Measurements from ENCODE around the gene MPIG6B. TPM values are rescaled to one million over a fixed set of nuclear protein-coding genes. Genes with fewer than 3 reads are reported as not detected.

The MPIG6B gene
- total and polyA plus RNA-seq, 7 donors: 0.04 to 0.37 (median 0.15) TPM; not detected in 2

DNA sequence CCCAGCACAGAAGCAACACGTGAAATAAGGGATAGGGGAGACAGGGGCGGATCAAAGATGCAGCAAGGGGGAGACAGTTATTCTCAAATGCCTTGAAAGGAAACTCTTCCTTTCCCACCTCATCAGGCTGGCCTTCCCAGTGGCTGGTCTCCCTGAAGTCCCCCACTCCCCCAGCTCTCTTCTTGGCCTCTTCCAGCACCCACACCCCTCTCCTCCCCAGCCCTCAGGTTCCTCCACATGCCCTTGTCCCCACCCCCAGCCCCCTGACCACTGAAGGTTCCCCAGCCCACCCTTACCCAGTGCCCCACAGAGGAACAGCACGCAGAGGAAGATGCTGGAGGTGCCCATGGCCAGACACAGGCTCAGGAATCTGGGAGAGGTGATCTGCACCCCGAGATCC lies 9.7 kb upstream of the MPIG6B start:
- Histone ChIP-seq H3K36me3 (ENCODE audit: insufficient read depth in 1 of 2, low read depth in 1 of 2) (no peaks in the 10 kb centered on the region), H3K9me3 (no peaks in the 10 kb centered on the region), H3K27me3 (ENCODE audit: insufficient read depth in 3 of 3, low read length in 2 of 3) (no peaks in the 10 kb centered on the region), H3K4me1 (no peaks in the 10 kb centered on the region), H3K27ac (no peak overlapping the region), H3K4me3 (no peak overlapping the region)
- TF ChIP-seq, protein P1, sequence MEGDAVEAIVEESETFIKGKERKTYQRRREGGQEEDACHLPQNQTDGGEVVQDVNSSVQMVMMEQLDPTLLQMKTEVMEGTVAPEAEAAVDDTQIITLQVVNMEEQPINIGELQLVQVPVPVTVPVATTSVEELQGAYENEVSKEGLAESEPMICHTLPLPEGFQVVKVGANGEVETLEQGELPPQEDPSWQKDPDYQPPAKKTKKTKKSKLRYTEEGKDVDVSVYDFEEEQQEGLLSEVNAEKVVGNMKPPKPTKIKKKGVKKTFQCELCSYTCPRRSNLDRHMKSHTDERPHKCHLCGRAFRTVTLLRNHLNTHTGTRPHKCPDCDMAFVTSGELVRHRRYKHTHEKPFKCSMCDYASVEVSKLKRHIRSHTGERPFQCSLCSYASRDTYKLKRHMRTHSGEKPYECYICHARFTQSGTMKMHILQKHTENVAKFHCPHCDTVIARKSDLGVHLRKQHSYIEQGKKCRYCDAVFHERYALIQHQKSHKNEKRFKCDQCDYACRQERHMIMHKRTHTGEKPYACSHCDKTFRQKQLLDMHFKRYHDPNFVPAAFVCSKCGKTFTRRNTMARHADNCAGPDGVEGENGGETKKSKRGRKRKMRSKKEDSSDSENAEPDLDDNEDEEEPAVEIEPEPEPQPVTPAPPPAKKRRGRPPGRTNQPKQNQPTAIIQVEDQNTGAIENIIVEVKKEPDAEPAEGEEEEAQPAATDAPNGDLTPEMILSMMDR (IDR thresholded peaks at IDR 0.05): no peak
- WGBS, 3 donors: 76 to 87% (median 81%) methylated on average over 4 of the region's 4 CpGs
- ATAC-seq (no peak), DNase-seq (no peak)
- intact Hi-C loops (cut with DNase I): no loop called here

DNA sequence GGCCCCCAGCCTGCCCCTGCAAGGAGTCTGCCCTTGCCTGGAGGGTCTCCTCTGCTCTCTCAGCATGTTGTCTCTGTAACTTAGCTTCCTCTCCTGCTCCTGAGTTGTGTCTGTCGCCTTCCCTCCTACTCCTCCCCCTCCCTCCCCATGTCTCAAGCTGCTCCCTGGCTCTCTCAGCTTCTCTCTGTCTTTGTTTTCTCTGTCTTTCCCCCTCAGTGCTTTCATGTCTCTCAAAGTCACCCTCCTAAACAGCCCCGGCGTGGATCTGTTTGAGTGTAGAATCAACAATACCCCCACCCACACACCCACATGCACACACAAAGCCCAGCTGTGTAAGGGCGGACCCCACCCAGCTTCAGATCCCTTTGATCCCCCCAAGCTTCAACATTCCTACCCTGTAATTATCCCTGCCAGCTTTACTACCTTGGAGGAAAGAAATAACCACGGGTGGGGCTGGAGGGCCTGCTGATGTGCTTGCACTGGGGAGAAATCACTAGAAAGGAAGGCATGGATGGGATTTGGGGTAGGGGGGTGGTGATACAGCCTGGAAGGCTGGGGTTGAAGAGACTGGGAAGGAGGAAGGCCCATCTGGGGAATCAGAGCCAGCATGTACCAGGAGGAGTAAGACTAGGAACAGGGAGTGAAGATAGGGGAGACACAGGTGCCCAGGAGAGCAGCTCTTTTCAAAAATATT lies 9.0 kb upstream of the MPIG6B start:
- 64 to 73% (median 65%) methylated on average over 5 of the region's 5 CpGs for WGBS, 3 donors
- intact Hi-C loops (cut with DNase I): no loop called here
- no peak for DNase-seq

GRCh38 chr6:31715022-31715958 lies 7.9 kb upstream of the MPIG6B start, which contains the start of gene LY6G6D:
Gene LY6G6D (plus strand): TSS chr6:31715348. CDS start chr6:31715356, 8 bp downstream.
- no peak within 1 kb of the TSS for H3K4me3 ChIP-seq
- ATAC-seq: no peak
- WGBS, 3 donors: 38 to 60% (median 43%) methylated on average over 14 to 16 of the region's 16 CpGs
- H3K27ac ChIP-seq: no peak within 1 kb of the TSS
- H3K4me1 ChIP-seq: no peaks in the 10 kb centered on the region
- H3K9me3 ChIP-seq: no peaks in the 10 kb centered on the region
- no peaks in the 10 kb centered on the region for H3K27me3 ChIP-seq (ENCODE audit: insufficient read depth in 3 of 3, low read length in 2 of 3)
- TF ChIP-seq, protein P1 (IDR thresholded peaks at IDR 0.05): no peak
- no peak for DNase-seq
- intact Hi-C loops (cut with DNase I): no loop called here
- no peaks in the 10 kb centered on the region for H3K36me3 ChIP-seq (ENCODE audit: insufficient read depth in 1 of 2, low read depth in 1 of 2)

More for the DNA sequence above, 9.0 kb upstream of the MPIG6B start:
- Histone ChIP-seq H3K4me1 (no peaks in the 10 kb centered on the region), H3K36me3 (ENCODE audit: insufficient read depth in 1 of 2, low read depth in 1 of 2) (no peaks in the 10 kb centered on the region), H3K9me3 (no peaks in the 10 kb centered on the region), H3K27me3 (ENCODE audit: insufficient read depth in 3 of 3, low read length in 2 of 3) (no peaks in the 10 kb centered on the region), H3K4me3 (no peak overlapping the region), H3K27ac (no peak overlapping the region)
- no peak for ATAC-seq
- TF ChIP-seq, protein P1 (IDR thresholded peaks at IDR 0.05): no peak

- TF ChIP-seq, protein P1 (IDR thresholded peaks at IDR 0.05): no peak
- ATAC-seq (no peak), DNase-seq (no peak)
- WGBS, 3 donors: 73 to 83% (median 74%) methylated on average over 10 of the region's 10 CpGs
- H3K9me3 ChIP-seq: no peaks in the 10 kb centered on the region
- H3K36me3 ChIP-seq (ENCODE audit: insufficient read depth in 1 of 2, low read depth in 1 of 2): no peaks in the 10 kb centered on the region
- H3K4me3 ChIP-seq: no peak overlapping the region
- H3K4me1 ChIP-seq: no peaks in the 10 kb centered on the region
- no peak overlapping the region for H3K27ac ChIP-seq
- H3K27me3 ChIP-seq (ENCODE audit: insufficient read depth in 3 of 3, low read length in 2 of 3): no peaks in the 10 kb centered on the region
- intact Hi-C loops (cut with DNase I): no loop called here
These were observed 5.5 kb upstream of the MPIG6B start for GRCh38 chr6:31717499-31718222.
